Activated CD8-positive, alpha-beta T cell treated with anti-CD3 and anti-CD28 coated beads for 36 hours (primary cell): ENCODE results near the gene EXOC3. TPM values are rescaled to one million over a fixed set of nuclear protein-coding genes. Genes with fewer than 3 reads are reported as not detected.
A peak's percentile ranks its signal among the peaks of the same experiment; 100 is the strongest.

Source experiments
- ATAC-seq: fragments of 200-7000 bp; cut with Tn5 transposase; one replicate; pipeline ENCODE4 v1.10.0; 2021; ENCODE audit warnings: mild to moderate bottlenecking, moderate library complexity
- CTCF ChIA-PET: fragments of 350-600 bp; sonication (Branson Sonifier 250); formaldehyde crosslinking; loops from one replicate; lab custom pipeline; 2021; ENCODE audit warnings: antibody characterized with exemption; lab: Charles Lee
- POLR2A ChIA-PET: fragments of 350-600 bp; sonication (Branson Sonifier 250); formaldehyde crosslinking; loops from one replicate; lab custom pipeline; 2021; ENCODE audit warnings: antibody characterized with exemption; lab: Charles Lee
- DNase-seq: peaks from one replicate; pipeline ENCODE4 v3.0.0-alpha.2; 2020
- H3K27ac Mint-ChIP-seq: one replicate; pipeline ENCODE4 v1.8.0; 2021; ENCODE audit warnings: mild to moderate bottlenecking, mixed read lengths
- H3K27me3 Mint-ChIP-seq: one replicate; pipeline ENCODE4 v1.8.0; 2021; ENCODE audit warnings: mixed read lengths
- H3K36me3 Mint-ChIP-seq: one replicate; pipeline ENCODE4 v1.8.0; 2021; ENCODE audit warnings: low read depth, mixed read lengths
- H3K4me1 Mint-ChIP-seq: one replicate; pipeline ENCODE4 v1.8.0; 2021; ENCODE audit warnings: low read depth, mixed read lengths
- H3K4me3 Mint-ChIP-seq: one replicate; pipeline ENCODE4 v1.8.0; 2021; ENCODE audit warnings: mild to moderate bottlenecking, moderate library complexity, mixed read lengths
- H3K9me3 Mint-ChIP-seq: one replicate; pipeline ENCODE4 v1.8.0; 2021; ENCODE audit warnings: mixed read lengths
- intact Hi-C: fragments of 100-400 bp; cut with micrococcal nuclease; formaldehyde crosslinking; loops from one replicate; pipeline ENCODE4 v1.10.0; 2022
- total RNA-seq, 2 experiments: library from RNA; stranded (reverse); gene quantifications; one replicate each; pipeline ENCODE4 v1.2.3, GENCODE V29; 2021
- TF ChIP-seq, protein P1 (sequence below): fragments of 200-600 bp; IDR thresholded peaks from one replicate; pipeline ENCODE4 v1.8.0; 2022; ENCODE audit warnings: antibody characterized with exemption, mild to moderate bottlenecking

EXOC3 gene
- total RNA-seq, 2 experiments from 2014 or later: 65.9 to 67.6 TPM

DNA sequence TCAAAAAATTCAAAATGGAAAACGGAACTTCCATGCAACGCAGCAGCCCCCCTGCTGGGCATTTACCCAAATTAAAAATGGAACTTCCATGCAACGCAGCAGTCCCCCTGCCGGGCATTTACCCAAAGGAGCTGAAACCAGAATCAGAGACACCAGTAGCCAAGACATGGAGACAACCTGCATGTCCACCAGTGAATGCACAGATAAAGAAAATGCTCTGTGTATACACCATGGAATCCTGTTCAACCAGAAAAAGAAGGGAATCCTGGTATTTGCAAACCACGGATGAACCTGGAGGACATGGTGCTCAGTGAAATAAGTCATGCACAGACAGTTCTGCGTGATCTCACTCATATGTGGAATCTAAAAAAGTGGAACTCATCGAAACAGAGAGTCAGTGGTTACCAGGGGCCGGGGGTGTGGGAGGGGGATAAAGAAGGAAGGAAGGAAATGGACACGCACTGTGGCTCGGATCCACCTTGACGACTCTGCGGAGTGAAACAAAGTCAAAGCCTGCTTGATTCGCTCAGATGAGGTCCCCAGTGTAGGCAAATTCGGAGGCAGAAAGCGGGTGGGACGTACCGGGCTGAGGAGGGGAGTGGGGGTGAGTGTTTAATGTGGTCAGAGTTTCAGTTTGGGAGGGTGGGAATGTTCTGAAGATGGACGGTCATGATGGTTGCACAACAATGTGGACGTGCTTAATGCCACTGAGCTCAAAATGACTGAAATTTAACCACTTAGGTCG, 40.2 kb upstream of the EXOC3 start:
- TF ChIP-seq, protein P1, sequence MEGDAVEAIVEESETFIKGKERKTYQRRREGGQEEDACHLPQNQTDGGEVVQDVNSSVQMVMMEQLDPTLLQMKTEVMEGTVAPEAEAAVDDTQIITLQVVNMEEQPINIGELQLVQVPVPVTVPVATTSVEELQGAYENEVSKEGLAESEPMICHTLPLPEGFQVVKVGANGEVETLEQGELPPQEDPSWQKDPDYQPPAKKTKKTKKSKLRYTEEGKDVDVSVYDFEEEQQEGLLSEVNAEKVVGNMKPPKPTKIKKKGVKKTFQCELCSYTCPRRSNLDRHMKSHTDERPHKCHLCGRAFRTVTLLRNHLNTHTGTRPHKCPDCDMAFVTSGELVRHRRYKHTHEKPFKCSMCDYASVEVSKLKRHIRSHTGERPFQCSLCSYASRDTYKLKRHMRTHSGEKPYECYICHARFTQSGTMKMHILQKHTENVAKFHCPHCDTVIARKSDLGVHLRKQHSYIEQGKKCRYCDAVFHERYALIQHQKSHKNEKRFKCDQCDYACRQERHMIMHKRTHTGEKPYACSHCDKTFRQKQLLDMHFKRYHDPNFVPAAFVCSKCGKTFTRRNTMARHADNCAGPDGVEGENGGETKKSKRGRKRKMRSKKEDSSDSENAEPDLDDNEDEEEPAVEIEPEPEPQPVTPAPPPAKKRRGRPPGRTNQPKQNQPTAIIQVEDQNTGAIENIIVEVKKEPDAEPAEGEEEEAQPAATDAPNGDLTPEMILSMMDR: no peak
- H3K36me3 Mint-ChIP-seq: peaks cover 40% of the 10 kb centered on the region
- H3K4me3 Mint-ChIP-seq: no peak overlapping the region
- no peaks in the 10 kb centered on the region for H3K9me3 Mint-ChIP-seq
- POLR2A ChIA-PET: interaction anchor here (1.0 to 1.8 kb wide), 3 partner anchors 10 to 22 kb away, joined by 3 to 4 read pairs (median 4); no protein-coding TSS in a partner anchor
- intact Hi-C loops: no loop called here
- peaks cover 10% of the 10 kb centered on the region for H3K27me3 Mint-ChIP-seq
- CTCF ChIA-PET: interaction anchor here (1.2 to 1.7 kb wide), 3 partner anchors 23 to 214 kb away, joined by 3 to 7 read pairs (median 3); no protein-coding TSS in a partner anchor
- peak; percentile 26 for ATAC-seq
- peak; percentile 67 for DNase-seq
- H3K4me1 Mint-ChIP-seq: peaks cover 39% of the 10 kb centered on the region
- peak overlapping the region; percentile 57 for H3K27ac Mint-ChIP-seq

DNA sequence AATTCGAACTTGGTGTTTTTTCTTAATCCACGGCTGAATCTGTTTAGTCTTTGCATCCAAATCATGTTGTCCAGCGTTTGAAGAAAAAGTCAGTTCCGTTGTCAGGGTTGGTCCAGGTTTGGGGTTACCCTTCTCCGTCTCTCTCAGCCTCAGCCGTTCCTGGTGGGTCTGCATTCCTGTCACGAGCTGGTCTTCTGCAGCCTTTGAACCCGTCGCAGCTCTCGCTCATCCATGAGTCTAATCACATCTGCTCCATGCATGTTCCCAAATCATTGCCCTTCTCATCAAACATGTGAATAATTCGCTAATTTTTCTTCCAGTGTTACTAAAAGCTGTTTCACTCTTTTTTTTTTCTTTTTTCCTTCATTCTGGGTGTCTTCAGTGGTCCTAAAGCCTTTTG, 39.0 kb upstream of the EXOC3 start:
- peaks cover 10% of the 10 kb centered on the region for H3K27me3 Mint-ChIP-seq
- H3K9me3 Mint-ChIP-seq: no peaks in the 10 kb centered on the region
- no peak overlapping the region for H3K4me3 Mint-ChIP-seq
- TF ChIP-seq, protein P1: no peak
- intact Hi-C loops: no loop called here
- DNase-seq: no peak
- peaks cover 37% of the 10 kb centered on the region for H3K36me3 Mint-ChIP-seq
- ChIA-PET CTCF (interaction anchor here (0.8 to 1.3 kb wide), 5 partner anchors 10 to 216 kb away, joined by 3 to 5 read pairs (median 4); no protein-coding TSS in a partner anchor), POLR2A (interaction anchor here (1.3 kb wide), 1 partner anchor 48 kb away, joined by 3 read pairs; no protein-coding TSS in a partner anchor)
- peaks cover 36% of the 10 kb centered on the region for H3K4me1 Mint-ChIP-seq
- no peak for ATAC-seq
- no peak overlapping the region for H3K27ac Mint-ChIP-seq

DNA sequence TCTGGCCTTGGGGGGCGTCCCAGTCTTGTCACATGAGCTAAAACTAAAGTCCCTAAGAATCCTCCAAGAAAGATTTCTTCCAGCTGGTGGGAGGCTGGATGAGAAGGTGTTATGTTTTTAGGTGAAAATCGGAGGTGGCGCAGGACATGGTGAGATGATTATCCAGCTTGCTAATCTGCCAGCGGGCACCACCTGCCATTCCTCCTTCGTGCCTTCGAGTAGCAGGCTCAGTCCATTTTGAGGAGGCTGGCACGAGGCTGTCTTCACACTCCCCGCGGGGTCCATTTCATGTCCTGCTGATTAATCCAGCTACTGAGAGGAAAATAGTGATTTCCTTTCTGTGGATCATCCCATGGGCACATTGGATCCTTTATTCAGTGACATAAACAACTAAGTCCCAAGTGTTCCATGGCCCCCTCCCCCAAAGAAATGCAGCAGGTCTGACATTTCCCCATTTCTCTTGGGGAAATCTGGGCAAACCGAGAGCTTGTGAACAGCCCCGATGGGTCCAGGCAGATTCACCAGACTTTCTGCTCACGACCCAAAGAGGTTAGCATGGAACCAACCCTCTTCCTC, 38.2 kb upstream of the EXOC3 start:
- no peak for DNase-seq
- Mint-ChIP-seq H3K36me3 (peaks cover 35% of the 10 kb centered on the region), H3K27me3 (peaks cover 10% of the 10 kb centered on the region), H3K4me1 (peaks cover 29% of the 10 kb centered on the region), H3K9me3 (no peaks in the 10 kb centered on the region), H3K27ac (no peak overlapping the region), H3K4me3 (no peak overlapping the region)
- intact Hi-C loops: no loop called here
- ChIA-PET CTCF (interaction anchor here (0.8 to 1.5 kb wide), 4 partner anchors 9 to 36 kb away, joined by 3 to 5 read pairs (median 4); no protein-coding TSS in a partner anchor), POLR2A (interaction anchor here (1.3 kb wide), 1 partner anchor 47 kb away, joined by 3 read pairs; no protein-coding TSS in a partner anchor)
- ATAC-seq: no peak
- TF ChIP-seq, protein P1: no peak

DNA sequence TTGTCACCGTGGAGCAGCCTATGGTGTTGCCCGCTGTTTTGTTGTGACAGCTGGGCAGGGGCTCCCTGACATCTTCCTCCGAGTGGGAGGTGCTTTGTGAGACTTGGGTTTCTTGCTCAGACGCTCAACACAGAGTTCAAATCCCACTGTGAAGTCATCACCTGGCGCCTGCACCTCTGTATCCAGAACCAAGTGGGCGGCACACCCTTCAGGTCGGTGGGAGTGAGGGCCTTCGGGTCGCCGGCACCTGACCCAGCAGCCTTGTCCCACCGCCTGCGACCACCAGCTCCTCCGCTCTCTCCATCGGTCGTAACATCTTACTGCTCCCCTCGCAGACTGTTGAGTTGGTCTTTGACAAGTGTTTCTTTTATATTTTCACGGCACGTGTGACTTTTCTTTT, 37.6 kb upstream of the EXOC3 start:
- Mint-ChIP-seq H3K27ac (no peak overlapping the region), H3K36me3 (peaks cover 28% of the 10 kb centered on the region), H3K27me3 (peaks cover 10% of the 10 kb centered on the region), H3K9me3 (no peaks in the 10 kb centered on the region), H3K4me3 (no peak overlapping the region), H3K4me1 (peaks cover 23% of the 10 kb centered on the region)
- intact Hi-C loops: no loop called here
- ATAC-seq (no peak), DNase-seq (no peak)
- TF ChIP-seq, protein P1: no peak
- POLR2A ChIA-PET: no interaction called here
- CTCF ChIA-PET: interaction anchor here (1.3 to 1.5 kb wide), 2 partner anchors 25 to 37 kb away, joined by 3 read pairs; no protein-coding TSS in a partner anchor
